ENCODE results near the gene ZFPM1.

Gene ZFPM1

DNA sequence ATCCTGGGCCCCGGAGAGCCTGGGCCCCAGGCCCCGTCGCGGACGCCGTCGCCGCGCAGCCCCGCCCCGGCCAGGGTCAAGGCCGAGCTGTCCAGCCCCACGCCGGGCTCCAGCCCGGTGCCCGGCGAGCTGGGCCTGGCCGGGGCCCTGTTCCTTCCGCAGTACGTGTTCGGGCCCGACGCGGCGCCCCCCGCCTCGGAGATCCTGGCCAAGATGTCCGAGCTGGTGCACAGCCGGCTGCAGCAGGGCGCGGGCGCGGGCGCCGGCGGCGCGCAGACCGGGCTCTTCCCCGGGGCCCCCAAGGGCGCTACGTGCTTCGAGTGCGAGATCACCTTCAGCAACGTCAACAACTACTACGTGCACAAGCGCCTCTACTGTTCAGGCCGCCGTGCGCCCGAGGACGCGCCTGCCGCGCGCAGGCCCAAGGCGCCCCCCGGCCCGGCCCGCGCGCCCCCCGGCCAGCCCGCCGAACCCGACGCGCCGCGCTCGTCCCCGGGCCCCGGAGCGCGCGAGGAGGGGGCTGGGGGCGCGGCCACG lies 80.4 kb downstream of the ZFPM1 start:
- peaks cover 5 to 7% of the 10 kb centered on the region in 2 donors for H3K4me1 ChIP-seq (ENCODE audit: control insufficient read depth in 2 of 2, insufficient read depth in 2 of 2, low read length in 2 of 2)
- H3K27me3 ChIP-seq (ENCODE audit: control insufficient read depth in 2 of 2, insufficient read depth in 2 of 2, low read length in 2 of 2), result peaks cover 4% of the 10 kb centered on the region in 2 donors
- H3K27ac ChIP-seq (ENCODE audit: low read depth in 2 of 2, low read length in 2 of 2), result no peak overlapping the region
- H3K9me3 ChIP-seq (ENCODE audit: control insufficient read depth in 2 of 2, low read length in 2 of 2), result no peaks in the 10 kb centered on the region
- peak overlapping the region; percentile 44 to 52 for H3K4me3 ChIP-seq (ENCODE audit: low read length in 2 of 2)
- peak overlapping the region in 1 of 2 donors; percentile 16 for H3K9ac ChIP-seq (ENCODE audit: low read depth in 1 of 2, low read length in 2 of 2)
- H3K36me3 ChIP-seq (ENCODE audit: control insufficient read depth in 2 of 2, insufficient read depth in 2 of 2, low read length in 2 of 2), result no peaks in the 10 kb centered on the region

DNA sequence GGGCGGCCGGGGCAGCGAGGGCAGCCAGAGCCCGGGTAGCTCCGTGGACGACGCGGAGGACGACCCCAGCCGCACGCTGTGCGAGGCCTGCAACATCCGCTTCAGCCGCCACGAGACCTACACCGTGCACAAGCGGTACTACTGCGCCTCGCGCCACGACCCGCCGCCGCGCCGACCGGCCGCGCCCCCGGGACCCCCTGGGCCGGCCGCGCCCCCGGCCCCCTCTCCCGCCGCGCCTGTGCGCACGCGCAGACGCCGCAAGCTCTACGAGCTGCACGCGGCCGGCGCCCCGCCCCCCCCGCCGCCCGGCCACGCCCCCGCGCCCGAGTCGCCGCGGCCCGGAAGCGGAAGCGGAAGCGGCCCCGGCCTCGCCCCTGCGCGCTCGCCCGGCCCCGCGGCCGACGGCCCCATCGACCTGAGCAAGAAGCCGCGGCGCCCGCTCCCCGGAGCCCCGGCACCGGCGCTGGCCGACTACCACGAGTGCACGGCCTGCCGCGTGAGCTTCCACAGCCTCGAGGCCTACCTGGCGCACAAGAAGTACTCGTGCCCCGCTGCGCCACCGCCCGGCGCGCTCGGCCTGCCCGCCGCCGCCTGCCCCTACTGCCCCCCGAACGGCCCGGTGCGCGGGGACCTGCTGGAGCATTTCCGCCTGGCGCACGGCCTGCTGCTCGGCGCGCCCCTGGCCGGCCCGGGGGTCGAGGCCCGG lies 81.0 kb downstream of the ZFPM1 start:
- Histone ChIP-seq H3K4me3 (ENCODE audit: low read length in 2 of 2) (peak overlapping the region; percentile 72 to 73), H3K36me3 (ENCODE audit: control insufficient read depth in 2 of 2, insufficient read depth in 2 of 2, low read length in 2 of 2) (no peaks in the 10 kb centered on the region), H3K27ac (ENCODE audit: low read depth in 2 of 2, low read length in 2 of 2) (peak overlapping the region; percentile 88 to 90), H3K27me3 (ENCODE audit: control insufficient read depth in 2 of 2, insufficient read depth in 2 of 2, low read length in 2 of 2) (peaks cover 7 to 9% of the 10 kb centered on the region in 2 donors), H3K4me1 (ENCODE audit: control insufficient read depth in 2 of 2, insufficient read depth in 2 of 2, low read length in 2 of 2) (peaks cover 5 to 7% of the 10 kb centered on the region in 2 donors), H3K9ac (ENCODE audit: low read depth in 1 of 2, low read length in 2 of 2) (peak overlapping the region; percentile 65 to 92), H3K9me3 (ENCODE audit: control insufficient read depth in 2 of 2, low read length in 2 of 2) (no peaks in the 10 kb centered on the region)

DNA sequence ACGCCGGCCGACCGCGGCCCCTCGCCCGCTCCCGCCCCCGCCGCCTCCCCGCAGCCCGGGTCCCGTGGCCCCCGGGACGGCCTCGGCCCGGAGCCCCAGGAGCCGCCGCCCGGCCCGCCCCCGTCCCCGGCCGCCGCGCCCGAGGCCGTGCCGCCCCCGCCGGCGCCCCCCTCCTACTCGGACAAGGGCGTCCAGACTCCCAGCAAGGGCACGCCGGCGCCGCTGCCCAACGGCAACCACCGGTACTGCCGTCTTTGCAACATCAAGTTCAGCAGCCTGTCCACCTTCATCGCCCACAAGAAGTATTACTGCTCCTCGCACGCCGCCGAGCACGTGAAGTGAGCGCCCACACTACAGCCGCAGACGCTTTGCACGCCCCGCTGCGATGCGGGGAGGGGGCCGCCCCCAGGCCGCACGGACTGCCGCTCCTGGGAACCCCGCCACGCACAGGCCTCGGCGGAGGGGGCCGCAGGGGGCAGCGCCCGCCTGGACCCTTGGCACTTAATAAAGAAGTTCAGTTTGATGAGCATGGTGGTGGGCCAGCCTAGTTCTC lies 81.6 kb downstream of the ZFPM1 start:
- H3K27me3 ChIP-seq (ENCODE audit: control insufficient read depth in 2 of 2, insufficient read depth in 2 of 2, low read length in 2 of 2), result peaks cover 12 to 15% of the 10 kb centered on the region in 2 donors
- peak overlapping the region in 1 of 2 donors; percentile 90 for H3K27ac ChIP-seq (ENCODE audit: low read depth in 2 of 2, low read length in 2 of 2)
- H3K9me3 ChIP-seq (ENCODE audit: control insufficient read depth in 2 of 2, low read length in 2 of 2), result no peaks in the 10 kb centered on the region
- H3K36me3 ChIP-seq (ENCODE audit: control insufficient read depth in 2 of 2, insufficient read depth in 2 of 2, low read length in 2 of 2), result no peaks in the 10 kb centered on the region
- peak overlapping the region; percentile 60 to 73 for H3K4me3 ChIP-seq (ENCODE audit: low read length in 2 of 2)
- peak overlapping the region in 1 of 2 donors; percentile 92 for H3K9ac ChIP-seq (ENCODE audit: low read depth in 1 of 2, low read length in 2 of 2)
- peaks cover 5 to 7% of the 10 kb centered on the region in 2 donors for H3K4me1 ChIP-seq (ENCODE audit: control insufficient read depth in 2 of 2, insufficient read depth in 2 of 2, low read length in 2 of 2)

GRCh38 chr16:88535191-88535856 lies 82.2 kb downstream of the ZFPM1 start:
- H3K9ac ChIP-seq (ENCODE audit: low read depth in 1 of 2, low read length in 2 of 2), result peak overlapping the region in 1 of 2 donors; percentile 37
- H3K4me3 ChIP-seq (ENCODE audit: low read length in 2 of 2), result peak overlapping the region; percentile 60 to 68
- H3K27me3 ChIP-seq (ENCODE audit: control insufficient read depth in 2 of 2, insufficient read depth in 2 of 2, low read length in 2 of 2), result peaks cover 17 to 21% of the 10 kb centered on the region in 2 donors
- H3K9me3 ChIP-seq (ENCODE audit: control insufficient read depth in 2 of 2, low read length in 2 of 2), result no peaks in the 10 kb centered on the region
- no peaks in the 10 kb centered on the region for H3K36me3 ChIP-seq (ENCODE audit: control insufficient read depth in 2 of 2, insufficient read depth in 2 of 2, low read length in 2 of 2)
- H3K27ac ChIP-seq (ENCODE audit: low read depth in 2 of 2, low read length in 2 of 2), result no peak overlapping the region
- H3K4me1 ChIP-seq (ENCODE audit: control insufficient read depth in 2 of 2, insufficient read depth in 2 of 2, low read length in 2 of 2), result peaks cover 5 to 7% of the 10 kb centered on the region in 2 donors

- no peak overlapping the region for H3K4me3 ChIP-seq (ENCODE audit: low read length in 2 of 2)
- no peak overlapping the region for H3K9ac ChIP-seq (ENCODE audit: low read depth in 1 of 2, low read length in 2 of 2)
- H3K27ac ChIP-seq (ENCODE audit: low read depth in 2 of 2, low read length in 2 of 2), result no peak overlapping the region
- H3K9me3 ChIP-seq (ENCODE audit: control insufficient read depth in 2 of 2, low read length in 2 of 2), result no peaks in the 10 kb centered on the region
- peaks cover 19 to 26% of the 10 kb centered on the region in 2 donors for H3K27me3 ChIP-seq (ENCODE audit: control insufficient read depth in 2 of 2, insufficient read depth in 2 of 2, low read length in 2 of 2)
- peaks cover 5 to 7% of the 10 kb centered on the region in 2 donors for H3K4me1 ChIP-seq (ENCODE audit: control insufficient read depth in 2 of 2, insufficient read depth in 2 of 2, low read length in 2 of 2)
- no peaks in the 10 kb centered on the region for H3K36me3 ChIP-seq (ENCODE audit: control insufficient read depth in 2 of 2, insufficient read depth in 2 of 2, low read length in 2 of 2)
Measured at GRCh38 chr16:88535857-88536222, 82.8 kb downstream of the ZFPM1 start.

DNA sequence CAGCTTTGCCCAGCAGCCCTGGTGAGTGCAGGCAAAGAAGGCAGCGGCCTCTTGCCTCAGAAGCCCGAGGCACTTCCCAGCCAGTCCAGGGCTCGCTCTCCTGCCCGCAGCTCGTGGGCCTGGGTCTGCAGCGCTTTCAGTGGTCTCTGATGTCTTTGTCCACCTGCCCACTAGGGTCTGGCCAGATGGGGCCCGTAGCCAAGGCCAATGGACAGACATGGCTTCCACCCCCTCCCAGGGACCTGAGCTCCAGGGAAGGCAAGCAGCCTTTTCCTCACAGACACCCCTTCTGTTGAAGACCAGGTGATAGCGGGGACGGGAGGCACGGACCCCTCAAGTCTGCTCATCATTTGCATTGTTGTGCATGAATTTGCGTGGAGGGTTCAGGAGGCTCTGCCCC lies 83.4 kb downstream of the ZFPM1 start:
- peaks cover 5 to 7% of the 10 kb centered on the region in 2 donors for H3K4me1 ChIP-seq (ENCODE audit: control insufficient read depth in 2 of 2, insufficient read depth in 2 of 2, low read length in 2 of 2)
- no peaks in the 10 kb centered on the region for H3K9me3 ChIP-seq (ENCODE audit: control insufficient read depth in 2 of 2, low read length in 2 of 2)
- no peak overlapping the region for H3K9ac ChIP-seq (ENCODE audit: low read depth in 1 of 2, low read length in 2 of 2)
- H3K4me3 ChIP-seq (ENCODE audit: low read length in 2 of 2), result no peak overlapping the region
- no peaks in the 10 kb centered on the region for H3K36me3 ChIP-seq (ENCODE audit: control insufficient read depth in 2 of 2, insufficient read depth in 2 of 2, low read length in 2 of 2)
- peaks cover 22 to 26% of the 10 kb centered on the region in 2 donors for H3K27me3 ChIP-seq (ENCODE audit: control insufficient read depth in 2 of 2, insufficient read depth in 2 of 2, low read length in 2 of 2)
- no peak overlapping the region for H3K27ac ChIP-seq (ENCODE audit: low read depth in 2 of 2, low read length in 2 of 2)

DNA sequence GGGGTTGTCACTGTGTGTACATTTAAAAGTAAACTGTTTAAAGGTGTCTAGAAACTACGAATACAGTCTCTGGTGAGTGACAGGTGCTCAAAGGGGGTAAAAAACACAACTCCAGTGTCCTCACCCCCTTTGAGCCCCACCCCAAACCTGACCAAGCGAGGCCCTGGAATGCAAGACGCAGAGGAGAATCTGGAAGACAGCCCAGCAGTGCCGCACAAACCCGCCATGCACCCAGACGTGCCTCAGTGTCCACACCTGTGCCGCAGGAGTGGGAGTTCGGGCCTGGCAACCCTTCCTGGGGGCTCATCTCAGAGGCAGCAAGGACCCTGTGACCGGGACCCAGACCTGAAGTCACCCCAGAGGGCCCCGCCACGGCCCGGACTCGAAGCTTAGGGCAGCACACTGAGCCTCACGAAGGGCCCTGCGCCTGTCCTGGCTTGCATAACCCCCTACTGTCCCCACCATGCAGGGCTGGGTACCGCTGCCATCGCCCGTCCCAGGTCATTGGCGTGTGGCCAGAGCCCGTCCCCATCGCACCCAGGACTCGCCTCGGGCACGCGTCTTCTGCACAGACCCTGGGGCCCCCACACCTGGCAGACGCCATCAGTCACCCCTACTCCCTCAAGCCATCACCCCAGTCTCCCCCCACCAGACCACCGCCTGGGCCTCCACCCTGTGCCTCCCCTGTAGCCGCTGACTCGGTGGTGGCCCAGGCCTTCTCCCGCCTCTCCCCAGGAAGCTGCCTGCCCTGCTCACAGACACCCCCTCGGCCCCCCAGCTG lies 84.1 kb downstream of the ZFPM1 start:
- peaks cover 5 to 7% of the 10 kb centered on the region in 2 donors for H3K4me1 ChIP-seq (ENCODE audit: control insufficient read depth in 2 of 2, insufficient read depth in 2 of 2, low read length in 2 of 2)
- peaks cover 22 to 26% of the 10 kb centered on the region in 2 donors for H3K27me3 ChIP-seq (ENCODE audit: control insufficient read depth in 2 of 2, insufficient read depth in 2 of 2, low read length in 2 of 2)

GRCh38 chr16:88537859-88538258 lies 84.8 kb downstream of the ZFPM1 start:
- Histone ChIP-seq H3K27me3 (ENCODE audit: control insufficient read depth in 2 of 2, insufficient read depth in 2 of 2, low read length in 2 of 2) (peaks cover 22 to 26% of the 10 kb centered on the region in 2 donors), H3K4me1 (ENCODE audit: control insufficient read depth in 2 of 2, insufficient read depth in 2 of 2, low read length in 2 of 2) (peaks cover 5 to 7% of the 10 kb centered on the region in 2 donors), H3K27ac (ENCODE audit: low read depth in 2 of 2, low read length in 2 of 2) (no peak overlapping the region), H3K4me3 (ENCODE audit: low read length in 2 of 2) (no peak overlapping the region), H3K9ac (ENCODE audit: low read depth in 1 of 2, low read length in 2 of 2) (no peak overlapping the region), H3K9me3 (ENCODE audit: control insufficient read depth in 2 of 2, low read length in 2 of 2) (no peaks in the 10 kb centered on the region), H3K36me3 (ENCODE audit: control insufficient read depth in 2 of 2, insufficient read depth in 2 of 2, low read length in 2 of 2) (no peaks in the 10 kb centered on the region)

More for the DNA sequence above, 84.1 kb downstream of the ZFPM1 start:
- Histone ChIP-seq H3K27ac (ENCODE audit: low read depth in 2 of 2, low read length in 2 of 2) (no peak overlapping the region), H3K4me3 (ENCODE audit: low read length in 2 of 2) (no peak overlapping the region), H3K36me3 (ENCODE audit: control insufficient read depth in 2 of 2, insufficient read depth in 2 of 2, low read length in 2 of 2) (no peaks in the 10 kb centered on the region), H3K9me3 (ENCODE audit: control insufficient read depth in 2 of 2, low read length in 2 of 2) (no peaks in the 10 kb centered on the region), H3K9ac (ENCODE audit: low read depth in 1 of 2, low read length in 2 of 2) (no peak overlapping the region)

DNA sequence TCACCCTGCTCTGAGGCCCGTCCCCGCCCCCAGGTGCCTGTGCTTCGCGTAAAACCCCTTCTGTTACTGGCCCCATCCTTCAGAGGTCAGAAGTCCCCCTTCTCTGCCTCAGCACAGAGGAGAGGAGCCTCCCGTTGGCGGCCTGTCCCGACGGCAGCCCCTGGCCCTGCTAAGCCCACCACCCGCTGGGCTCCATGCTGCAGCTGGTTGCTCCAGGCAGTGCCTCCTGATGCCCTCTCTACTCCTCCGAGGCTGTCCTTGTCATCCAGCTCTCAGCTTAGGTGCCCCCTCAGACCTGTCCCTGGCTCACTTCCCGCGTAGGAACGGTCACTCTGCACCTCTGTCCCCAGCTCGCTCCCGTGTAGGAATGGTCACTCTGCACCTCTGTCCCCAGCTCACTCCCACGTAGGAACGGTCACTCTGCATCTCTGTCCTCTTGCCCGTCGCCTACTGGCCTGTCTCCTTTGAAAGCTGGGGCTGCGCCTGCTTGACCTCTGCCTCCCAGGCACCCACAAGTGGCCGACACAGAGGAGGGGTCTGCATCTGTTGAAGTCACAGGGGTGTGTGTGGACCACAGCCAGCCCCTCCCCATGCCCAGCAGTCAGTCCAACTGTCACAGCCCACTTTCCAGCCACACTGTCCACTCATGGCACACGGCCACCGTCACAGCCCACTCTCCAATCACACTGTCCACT lies 85.4 kb downstream of the ZFPM1 start:
- Histone ChIP-seq H3K9me3 (ENCODE audit: control insufficient read depth in 2 of 2, low read length in 2 of 2) (peaks cover 0 to under 1% of the 10 kb centered on the region in 2 donors), H3K27ac (ENCODE audit: low read depth in 2 of 2, low read length in 2 of 2) (no peak overlapping the region), H3K4me3 (ENCODE audit: low read length in 2 of 2) (no peak overlapping the region), H3K4me1 (ENCODE audit: control insufficient read depth in 2 of 2, insufficient read depth in 2 of 2, low read length in 2 of 2) (peaks cover 5 to 7% of the 10 kb centered on the region in 2 donors), H3K36me3 (ENCODE audit: control insufficient read depth in 2 of 2, insufficient read depth in 2 of 2, low read length in 2 of 2) (no peaks in the 10 kb centered on the region), H3K9ac (ENCODE audit: low read depth in 1 of 2, low read length in 2 of 2) (no peak overlapping the region), H3K27me3 (ENCODE audit: control insufficient read depth in 2 of 2, insufficient read depth in 2 of 2, low read length in 2 of 2) (peaks cover 22 to 26% of the 10 kb centered on the region in 2 donors)

All from mucosa of rectum (tissue), 2 donors.